NCI-H526 (cell line): Measurements from ENCODE around the gene FHIP2A.
"Not testable (repeated sequence)": the region's sequence is repeated elsewhere in the genome, so short reads cannot be mapped to it uniquely, and the experiment has no call there.

ENCODE experiments used
- DNase-seq, 2 experiments: peaks; one replicate each; lab custom pipeline; 2025; lab: John Stamatoyannopoulos, UW

FHIP2A gene

DNA sequence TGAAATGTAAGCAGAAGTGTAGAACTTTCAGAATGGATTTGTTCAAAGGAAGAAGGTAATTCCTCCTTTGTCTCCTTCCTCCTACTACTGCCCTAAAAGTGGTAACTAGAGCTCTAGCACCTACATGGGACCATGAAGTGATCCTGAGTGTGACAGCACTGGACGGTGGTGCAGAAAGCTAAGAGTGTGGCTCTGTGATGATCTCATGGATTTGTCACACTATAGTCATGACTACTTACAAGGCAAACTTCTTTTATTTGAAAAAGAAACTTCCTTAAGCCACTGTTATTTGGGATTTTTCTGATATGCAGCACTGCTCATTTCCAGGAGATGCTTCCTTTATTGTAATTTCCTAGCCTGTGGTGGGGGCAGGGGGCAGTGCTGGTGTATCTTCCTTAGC lies 5.8 kb upstream of the FHIP2A start:
- DNase-seq = no peak

DNA sequence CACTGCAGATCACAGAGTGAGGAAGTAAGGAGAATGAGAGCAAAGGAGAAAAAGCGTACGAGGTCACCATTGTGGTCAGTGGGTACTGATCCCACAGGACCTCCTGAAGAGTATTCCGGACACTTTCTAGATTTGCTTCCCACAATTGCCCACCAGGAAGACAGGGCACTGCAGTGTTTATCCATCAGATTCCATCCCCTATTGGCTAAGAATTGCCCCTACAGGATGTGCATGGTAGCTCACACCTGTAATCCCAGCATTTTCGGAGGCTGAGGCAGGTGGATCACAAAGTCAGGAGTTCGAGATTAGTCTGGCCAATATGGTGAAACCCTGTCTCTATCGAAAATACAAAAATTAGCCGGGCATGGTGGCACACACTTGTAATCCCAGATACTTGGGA lies 5.3 kb upstream of the FHIP2A start:
- DNase-seq = no peak

DNA sequence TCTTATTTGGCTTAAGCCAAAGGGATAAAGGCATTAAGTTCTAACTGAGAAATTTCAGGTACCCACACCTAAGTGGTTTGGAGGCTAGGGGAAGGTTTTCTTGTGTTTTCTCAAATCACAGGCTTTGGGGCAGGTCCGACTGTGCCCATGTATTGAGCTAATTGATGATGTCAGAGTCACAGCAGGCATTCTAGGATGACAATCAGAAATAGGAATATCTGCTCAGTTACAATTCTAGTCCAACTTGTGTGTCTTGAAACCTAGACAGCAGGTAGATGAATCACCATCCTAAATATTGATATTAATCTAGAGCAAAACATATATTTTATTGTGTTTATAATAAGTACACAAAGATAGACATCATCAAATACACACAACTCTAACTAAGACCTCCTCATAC lies 2.3 kb upstream of the FHIP2A start:
- DNase-seq = no peak

DNA sequence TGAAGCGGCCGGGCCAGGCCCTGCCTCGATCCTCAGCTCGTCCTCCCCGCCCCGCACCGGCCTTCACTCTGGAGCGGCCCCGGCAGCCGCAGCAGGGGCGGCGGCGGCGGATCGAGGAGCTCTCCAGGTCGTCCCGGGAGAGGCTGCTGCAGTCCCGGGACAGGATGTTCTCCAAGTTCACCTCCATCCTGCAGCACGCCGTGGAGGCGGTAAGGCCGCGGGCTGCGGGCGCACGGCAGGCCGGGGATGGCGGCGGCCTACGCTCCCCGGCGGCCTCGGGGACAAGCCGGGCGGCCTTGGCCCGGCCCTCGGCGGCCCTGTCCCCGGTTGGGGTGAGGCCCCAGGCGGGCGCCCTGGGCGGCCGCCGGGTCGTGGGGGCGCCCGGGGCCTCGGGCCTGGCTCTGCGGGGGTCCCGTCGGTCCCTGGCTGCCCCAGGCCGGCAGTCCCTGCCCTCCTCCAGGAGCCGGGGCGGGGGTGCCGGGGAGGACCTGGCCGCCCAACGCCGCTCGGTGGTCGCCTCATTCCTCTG lies 399 bp downstream of the FHIP2A start:
- peak in 1 of 2 experiments; percentile 74 for DNase-seq

DNA sequence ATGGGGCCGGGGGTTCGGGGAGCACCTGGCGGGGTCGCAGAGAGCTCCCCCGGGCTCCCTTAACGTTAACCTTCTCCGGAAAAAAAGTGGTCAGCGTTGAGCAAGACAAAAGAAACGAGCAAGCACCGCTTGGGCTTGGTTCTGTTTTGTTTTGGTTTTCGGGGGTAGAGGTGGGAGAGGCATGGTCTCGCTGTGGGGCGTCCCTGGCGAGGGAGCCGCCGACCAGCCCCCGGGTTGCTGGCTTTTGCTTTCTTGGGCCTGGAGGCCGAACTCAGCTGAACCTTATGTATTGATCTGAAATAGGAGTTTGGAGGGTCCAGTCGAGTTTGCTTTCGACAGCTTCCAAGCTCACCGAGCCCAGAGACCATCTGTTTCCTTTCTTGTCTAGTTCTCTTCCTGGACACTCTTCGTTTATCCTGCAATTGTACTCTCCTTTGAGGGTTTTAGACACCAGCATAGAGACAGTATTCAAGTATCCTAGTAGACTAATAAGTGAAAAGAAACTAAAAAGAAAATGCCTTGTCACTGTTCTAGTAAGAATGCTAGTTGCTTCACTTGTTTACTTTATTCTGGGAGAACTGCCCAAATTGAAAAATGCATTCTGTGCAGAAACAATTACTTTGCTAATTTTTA lies 980 bp downstream of the FHIP2A start:
- DNase-seq = peak in 1 of 2 experiments; percentile 35

DNA sequence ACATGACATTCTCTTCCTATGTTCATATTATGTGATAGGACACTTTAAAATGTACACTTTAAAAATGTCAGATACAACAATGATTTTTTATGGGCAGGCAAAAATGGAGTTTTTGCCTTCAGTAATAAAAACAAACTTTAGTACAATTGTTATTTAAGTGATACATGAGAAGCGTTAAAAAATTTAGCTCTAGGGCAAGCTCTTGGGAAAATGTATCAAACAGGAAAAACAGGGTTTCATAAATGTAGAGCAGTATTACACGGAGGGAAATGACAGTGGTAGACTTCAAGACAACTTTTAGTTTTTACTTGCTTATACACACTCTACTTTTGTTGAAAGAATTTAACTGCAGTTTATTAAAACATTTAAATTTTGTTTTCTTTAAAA lies 1.5 kb downstream of the FHIP2A start:
- DNase-seq = peak in 1 of 2 experiments; percentile 17

DNA sequence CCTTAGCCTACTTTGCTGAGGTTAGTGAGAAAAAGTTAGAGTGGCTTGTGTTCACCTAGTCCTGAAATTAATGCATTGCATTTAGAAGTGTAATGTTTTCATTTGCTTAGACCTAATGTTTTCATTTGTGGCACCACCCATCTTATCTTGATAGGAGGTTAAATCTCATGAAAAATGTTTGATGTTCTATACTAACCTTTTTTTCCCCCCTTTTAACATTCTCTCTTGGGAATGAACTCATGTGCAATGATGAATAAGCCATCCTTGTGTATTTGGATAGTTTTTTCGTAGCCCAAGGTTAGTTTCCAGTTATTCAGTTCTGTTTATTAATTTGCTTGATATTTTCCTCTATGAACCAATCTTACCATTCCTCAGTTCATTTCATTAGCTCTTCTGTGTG lies 2.8 kb downstream of the FHIP2A start:
- no peak for DNase-seq

DNA sequence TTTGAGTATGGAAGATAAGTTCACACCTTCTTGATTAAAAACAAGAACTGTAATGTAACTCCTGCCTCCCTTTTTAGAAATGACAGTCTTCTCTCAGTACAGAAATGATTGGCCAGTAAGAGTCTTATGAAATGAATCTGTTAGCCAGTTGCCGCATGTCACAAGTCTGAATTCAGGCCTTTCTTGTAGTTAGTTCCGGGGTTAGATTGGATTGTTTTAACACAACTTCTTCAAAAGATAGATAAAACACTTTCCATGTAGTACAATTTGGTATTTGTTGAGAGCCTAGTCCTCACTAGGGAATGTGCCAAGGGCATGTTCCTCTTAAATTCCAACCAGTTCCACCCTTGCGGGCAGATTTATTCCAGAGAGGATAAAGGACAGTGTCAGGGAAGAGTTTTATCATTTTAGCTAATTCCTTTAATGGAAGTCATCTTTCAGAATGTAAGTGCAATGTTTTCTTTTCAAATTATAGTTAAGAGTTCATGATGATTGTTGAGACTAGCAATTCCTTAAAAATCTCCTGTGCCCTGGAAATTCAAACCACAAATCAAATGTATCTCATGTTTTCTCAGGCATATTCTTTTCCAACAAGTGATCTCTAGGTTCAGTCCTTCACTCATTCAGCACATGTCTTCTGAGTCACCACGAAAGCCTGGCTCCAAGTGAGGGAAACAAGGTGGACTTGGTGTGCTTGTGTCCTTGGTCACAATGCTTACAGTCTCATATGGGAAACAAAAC lies 4.1 kb downstream of the FHIP2A start:
- no peak for DNase-seq

DNA sequence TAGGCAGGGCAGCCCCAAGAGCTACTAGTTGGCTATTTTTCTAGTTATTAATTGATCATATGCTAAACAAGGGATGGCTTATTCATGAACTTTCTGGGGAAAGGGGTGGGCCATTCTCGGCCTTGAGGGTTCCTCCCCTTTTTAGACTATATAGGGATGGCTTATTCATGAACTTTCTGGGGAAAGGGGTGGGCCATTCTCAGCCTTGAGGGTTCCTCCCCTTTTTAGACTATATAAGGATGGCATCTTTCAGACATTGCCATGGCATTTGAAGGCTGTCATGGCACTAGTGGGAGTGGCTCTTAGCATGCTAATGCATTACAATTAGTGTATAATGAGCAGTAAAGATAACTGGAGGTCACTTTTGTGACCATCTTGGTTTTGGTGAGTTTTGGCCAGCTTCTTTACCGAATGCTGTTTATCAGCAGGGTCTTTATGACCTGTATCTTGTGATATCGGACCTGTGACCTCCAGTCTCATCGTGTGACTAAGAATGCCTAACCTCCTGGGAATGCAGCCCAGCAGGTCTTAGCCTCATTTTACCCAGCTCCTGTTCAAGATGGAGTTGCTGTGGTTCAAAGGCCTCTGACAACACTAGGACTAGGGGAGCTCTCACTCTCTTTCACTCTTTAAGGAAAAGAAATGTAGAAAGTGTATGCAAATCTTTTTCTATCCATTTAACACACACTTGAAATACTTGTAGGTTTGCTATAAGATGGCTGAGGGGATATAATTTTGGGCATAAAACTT lies 7.8 kb downstream of the FHIP2A start:
- no peak for DNase-seq

DNA sequence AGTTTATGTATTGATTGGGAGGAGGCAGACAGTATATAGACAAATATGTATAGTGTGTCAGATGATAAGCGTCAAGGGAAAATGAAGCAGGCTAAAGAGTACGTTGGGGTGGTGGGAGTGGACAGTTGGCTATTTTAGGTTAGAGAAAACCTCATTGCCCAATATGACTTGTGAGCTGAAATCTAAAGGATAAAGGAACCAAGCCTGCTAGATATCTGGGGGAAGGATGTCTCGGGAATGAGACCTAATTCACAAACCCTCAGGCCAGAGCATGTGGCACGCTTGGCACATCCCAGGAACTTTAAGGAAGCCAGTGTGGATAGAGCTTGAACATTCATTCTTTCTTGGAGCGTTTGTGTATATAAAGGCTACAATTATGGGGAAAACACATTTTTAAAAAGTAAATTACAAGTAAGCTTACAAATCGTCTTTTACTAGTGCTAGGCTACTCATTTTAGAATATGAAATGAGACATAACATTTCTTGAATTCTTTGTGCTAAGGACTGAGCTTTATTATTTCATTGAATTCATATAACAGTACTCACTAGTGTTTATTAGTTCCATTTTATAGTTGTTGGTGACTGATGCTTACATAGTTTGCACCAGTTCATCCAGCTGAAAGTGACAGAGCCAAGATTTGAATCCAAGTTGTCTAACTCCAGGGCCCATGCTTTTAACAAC lies 9.7 kb downstream of the FHIP2A start:
- DNase-seq = no peak

DNA sequence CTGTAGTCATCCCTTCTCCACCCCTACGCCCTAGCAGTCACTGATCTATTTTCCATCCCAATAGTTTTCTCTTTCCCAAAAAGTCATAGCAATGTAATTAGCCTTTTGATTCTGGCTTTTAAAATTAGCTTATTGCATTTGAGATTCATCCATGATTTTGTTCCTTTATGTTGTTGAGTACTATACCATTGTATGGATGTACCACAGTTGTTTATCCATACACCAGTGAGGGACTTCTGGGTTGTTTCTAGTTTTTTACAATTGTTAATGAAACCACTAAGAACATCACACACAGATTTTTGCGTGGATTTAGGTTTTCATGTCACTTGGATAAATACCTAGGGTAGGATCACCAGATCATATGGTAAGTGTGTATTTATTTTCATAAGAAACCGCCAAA lies 16.1 kb downstream of the FHIP2A start:
- no peak for DNase-seq

DNA sequence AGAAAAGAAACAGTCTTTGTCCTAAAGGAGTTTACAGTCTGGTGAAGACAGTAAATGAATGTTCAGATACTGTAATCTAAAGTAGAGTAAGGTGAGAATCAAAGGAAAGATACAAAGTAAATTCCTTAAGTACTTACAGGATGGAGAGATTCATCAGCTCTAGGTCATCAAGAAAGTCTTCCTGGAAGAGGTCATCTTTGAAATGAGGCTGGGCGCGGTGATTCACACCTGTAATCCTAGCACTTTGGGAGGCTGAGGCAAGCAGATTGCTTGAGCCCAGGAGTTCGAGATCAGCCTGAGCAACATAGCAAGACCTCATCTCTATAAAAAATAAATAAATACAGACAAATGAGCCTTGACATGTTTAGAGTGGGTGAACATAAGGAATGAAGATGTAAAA lies 18.3 kb downstream of the FHIP2A start:
- DNase-seq = no peak

DNA sequence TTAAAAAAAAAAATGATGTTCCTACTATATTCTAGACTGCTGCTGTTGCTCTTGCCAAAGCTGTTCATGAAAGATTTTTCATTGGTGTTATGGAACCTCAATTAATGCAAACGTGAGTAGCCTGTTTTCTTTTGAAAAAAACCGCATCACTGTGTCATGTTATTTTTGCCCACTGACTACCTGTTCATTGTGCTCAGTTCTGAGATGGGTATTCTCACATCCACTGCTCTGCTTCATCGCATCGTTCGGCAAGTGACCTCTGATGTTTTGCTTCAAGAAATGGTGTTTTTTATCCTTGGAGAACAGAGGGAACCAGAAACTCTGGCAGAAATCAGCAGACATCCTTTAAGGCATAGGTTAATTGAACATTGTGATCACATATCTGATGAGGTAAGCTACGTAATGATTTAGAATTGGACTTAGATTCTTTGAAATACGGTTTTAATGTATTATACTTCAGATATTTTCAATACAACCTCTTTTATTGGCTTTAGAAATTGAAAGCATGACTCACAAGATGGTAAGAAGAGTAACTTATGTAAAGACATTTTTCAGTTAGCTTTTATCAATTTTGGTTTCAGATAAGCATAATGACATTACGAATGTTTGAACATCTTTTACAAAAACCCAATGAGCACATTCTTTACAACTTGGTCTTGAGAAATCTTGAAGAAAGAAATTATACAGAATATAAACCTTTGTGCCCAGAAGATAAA lies 24.6 kb downstream of the FHIP2A start:
- no peak for DNase-seq

DNA sequence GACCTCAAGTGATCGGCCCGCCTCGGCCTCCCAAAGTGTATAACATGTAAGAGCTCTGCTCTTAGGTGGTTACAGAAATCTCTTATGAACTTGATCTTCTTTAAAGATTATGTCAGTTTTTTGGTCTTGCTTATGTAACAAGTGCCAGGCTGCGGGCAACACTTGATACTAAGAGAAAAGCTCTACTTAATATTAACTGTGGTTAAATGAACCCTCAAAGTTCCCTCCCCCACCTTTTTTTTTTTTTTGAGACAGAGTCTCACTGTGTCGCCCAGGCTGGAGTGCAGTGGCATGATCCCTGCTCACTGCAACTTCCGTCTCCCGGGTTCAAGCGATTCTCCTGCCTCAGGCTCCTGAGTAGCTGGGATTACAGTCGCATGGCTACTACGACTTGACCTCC lies 25.9 kb downstream of the FHIP2A start:
- not testable (repeated sequence) for DNase-seq

DNA sequence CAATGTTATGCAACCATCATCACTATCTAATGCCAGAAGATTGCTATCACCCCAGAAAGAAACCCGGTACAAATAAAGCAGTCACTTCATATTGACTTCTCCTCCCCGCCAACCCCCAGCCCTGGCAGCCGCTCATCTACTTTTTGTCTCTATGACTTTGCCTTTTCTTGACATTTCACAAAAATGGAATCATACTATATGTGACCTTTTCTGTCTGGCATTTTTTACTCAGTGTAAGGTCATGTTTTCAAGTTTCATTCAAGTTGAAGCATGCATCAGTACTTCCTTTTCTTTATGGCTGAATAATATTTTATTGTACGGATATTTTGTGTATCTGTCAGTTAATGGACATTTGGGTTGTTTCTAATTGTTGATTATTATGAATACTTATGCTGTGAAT lies 28.1 kb downstream of the FHIP2A start:
- no peak for DNase-seq

DNA sequence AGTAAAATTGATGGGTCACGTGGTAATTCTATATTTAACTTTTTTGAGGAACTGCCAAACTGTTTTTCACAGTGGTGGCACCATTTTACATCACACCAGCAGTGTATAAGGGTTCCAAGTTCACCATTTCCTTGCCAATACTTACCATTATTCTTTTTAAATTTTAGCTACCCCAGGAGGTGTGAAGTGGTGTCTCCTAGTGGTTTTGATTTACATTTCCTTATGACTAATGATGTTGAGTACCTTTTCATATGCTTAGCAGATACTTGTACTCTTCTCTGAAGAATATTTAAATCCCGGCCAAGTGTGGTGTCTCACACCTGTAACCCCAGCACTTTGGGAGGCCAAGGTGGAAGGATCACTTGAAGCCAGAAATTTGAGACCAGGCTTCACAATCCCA lies 28.5 kb downstream of the FHIP2A start:
- DNase-seq = no peak

DNA sequence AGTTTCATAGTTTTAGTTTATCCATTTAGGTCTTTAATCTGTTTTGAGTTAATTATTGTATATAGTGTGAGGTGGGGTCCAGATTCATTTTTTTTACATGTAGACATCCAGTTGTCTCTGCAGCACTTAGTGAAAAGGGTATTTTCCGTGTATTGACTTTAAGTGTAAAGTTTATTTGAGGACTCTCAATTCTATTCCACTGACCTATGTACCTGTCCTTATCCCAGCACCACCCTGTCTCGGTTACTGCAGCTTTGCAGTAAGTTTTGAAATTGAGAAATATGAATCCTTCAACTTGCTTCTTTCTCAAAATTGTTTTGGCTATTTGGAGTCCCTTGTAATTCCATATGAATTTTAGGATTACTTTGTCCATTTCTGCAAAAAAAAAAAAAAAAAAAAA lies 29.8 kb downstream of the FHIP2A start:
- DNase-seq = no peak

DNA sequence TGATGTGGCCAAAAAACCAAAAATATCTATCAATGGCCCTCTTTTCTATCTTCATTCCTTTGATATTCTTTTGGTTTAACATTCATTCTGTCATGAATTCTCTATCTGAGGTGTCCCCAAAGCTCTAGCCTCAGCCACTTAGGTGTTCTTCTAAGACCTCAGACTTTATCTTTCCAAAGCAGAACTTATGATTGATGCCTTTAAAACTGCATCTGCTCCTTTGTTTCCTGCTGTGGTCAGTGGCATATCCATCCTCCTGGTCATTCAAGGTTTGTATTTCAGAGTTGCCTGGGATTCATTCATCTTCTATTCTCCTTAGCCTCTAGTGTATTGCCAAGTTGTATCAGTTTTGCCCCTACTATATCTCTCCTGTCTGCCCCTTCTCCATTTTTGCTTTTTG lies 30.6 kb downstream of the FHIP2A start:
- no peak for DNase-seq

DNA sequence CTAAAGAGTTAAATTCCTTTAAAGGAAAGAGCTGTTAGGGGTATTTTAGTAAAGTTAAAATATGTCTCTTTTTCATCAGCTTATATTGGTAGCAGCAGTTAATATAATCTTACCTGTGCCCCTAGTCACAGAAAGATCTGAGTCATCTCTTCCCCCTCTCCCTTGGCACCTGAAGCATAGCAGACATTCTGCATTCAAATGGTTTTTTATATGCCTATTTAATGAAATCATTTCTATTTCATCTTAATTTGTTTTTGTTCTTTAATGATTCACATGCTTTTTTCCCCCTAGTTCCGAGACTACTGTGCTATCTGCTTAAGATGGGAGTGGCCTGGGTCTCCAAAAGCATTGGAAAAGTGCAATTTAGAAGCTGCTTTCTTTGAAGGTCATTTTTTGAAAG lies 33.3 kb downstream of the FHIP2A start:
- DNase-seq = no peak

DNA sequence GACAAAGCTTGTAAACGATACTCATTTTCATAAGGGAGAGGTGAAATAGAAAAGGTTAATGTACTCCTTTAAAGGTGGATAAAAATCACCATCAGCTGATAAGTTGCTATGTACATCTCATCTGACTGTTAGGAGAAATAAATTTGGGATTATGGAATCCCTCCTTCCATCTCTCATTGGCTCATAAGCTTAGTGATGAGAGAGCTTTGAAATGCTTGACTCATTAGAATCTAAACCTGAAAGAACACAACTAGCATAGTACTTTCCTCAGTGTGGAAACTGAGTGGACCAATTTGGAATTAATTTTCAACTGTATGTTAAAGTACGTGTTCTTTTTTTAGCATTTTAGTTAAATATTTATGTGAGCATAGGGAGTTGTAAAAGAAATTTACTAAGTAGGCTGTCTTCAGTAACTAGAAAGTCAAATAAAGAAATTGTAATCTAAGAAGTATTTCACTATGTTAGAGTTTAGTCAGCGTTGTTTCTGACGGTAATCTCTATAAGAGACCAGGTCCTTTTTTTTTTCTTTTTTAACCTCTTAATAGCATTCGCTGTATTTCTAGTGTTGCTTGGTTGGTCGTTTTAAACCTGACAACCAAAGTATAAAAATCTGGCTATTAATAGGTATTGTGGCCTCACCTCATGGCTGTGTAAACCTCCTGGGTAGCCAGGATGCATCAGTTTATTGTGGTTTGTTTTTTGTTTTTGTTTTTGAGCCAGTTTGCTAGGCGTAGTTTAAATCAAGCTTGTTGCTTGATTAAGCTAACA lies 34.4 kb downstream of the FHIP2A start:
- DNase-seq = no peak
